Measurements from ENCODE around the gene PWWP2B. TPM values are rescaled to one million over a fixed set of nuclear protein-coding genes. Genes with fewer than 3 reads are reported as not detected.

The PWWP2B gene
- total RNA-seq, 1 donor from 2014 or later = 24.2 TPM

DNA sequence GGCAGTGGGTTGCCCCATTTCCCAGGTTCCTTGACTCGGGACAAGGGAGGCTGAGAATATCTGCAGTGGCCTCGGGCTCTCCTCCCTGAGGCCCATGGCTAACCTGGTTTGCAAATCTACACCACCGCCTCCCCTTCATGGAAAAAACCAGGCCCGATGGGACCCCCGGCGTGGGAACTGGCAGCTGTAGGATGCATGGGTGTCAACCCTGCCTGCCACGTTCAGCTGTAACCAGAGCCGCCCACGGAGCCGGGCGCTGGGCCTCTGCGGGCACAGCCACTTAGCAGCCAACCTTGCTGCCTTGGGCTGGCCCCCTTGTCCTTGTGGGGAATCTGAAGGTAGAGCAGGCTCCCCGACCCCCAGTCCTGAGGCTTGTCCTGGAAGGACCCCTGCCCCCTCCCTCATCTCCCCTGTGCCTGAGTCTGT lies 1.6 kb downstream of the PWWP2B start:
- DNase-seq (ENCODE audit: low spot score in 2 of 2, unreplicated experiment in 2 of 2) = no peak
- no peaks in the 10 kb centered on the region for H3K27me3 Mint-ChIP-seq (ENCODE audit: low read depth)
- no peak overlapping the region for H3K27ac Mint-ChIP-seq
- H3K36me3 Mint-ChIP-seq = no peaks in the 10 kb centered on the region
- TF ChIP-seq, protein P1, sequence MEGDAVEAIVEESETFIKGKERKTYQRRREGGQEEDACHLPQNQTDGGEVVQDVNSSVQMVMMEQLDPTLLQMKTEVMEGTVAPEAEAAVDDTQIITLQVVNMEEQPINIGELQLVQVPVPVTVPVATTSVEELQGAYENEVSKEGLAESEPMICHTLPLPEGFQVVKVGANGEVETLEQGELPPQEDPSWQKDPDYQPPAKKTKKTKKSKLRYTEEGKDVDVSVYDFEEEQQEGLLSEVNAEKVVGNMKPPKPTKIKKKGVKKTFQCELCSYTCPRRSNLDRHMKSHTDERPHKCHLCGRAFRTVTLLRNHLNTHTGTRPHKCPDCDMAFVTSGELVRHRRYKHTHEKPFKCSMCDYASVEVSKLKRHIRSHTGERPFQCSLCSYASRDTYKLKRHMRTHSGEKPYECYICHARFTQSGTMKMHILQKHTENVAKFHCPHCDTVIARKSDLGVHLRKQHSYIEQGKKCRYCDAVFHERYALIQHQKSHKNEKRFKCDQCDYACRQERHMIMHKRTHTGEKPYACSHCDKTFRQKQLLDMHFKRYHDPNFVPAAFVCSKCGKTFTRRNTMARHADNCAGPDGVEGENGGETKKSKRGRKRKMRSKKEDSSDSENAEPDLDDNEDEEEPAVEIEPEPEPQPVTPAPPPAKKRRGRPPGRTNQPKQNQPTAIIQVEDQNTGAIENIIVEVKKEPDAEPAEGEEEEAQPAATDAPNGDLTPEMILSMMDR (IDR thresholded peaks at IDR 0.05; ENCODE audit: unreplicated experiment) = no peak
- H3K4me1 Mint-ChIP-seq = peaks cover 33% of the 10 kb centered on the region
- peak overlapping the region; percentile 88 for H3K4me3 Mint-ChIP-seq
- H3K9me3 Mint-ChIP-seq = no peaks in the 10 kb centered on the region

DNA sequence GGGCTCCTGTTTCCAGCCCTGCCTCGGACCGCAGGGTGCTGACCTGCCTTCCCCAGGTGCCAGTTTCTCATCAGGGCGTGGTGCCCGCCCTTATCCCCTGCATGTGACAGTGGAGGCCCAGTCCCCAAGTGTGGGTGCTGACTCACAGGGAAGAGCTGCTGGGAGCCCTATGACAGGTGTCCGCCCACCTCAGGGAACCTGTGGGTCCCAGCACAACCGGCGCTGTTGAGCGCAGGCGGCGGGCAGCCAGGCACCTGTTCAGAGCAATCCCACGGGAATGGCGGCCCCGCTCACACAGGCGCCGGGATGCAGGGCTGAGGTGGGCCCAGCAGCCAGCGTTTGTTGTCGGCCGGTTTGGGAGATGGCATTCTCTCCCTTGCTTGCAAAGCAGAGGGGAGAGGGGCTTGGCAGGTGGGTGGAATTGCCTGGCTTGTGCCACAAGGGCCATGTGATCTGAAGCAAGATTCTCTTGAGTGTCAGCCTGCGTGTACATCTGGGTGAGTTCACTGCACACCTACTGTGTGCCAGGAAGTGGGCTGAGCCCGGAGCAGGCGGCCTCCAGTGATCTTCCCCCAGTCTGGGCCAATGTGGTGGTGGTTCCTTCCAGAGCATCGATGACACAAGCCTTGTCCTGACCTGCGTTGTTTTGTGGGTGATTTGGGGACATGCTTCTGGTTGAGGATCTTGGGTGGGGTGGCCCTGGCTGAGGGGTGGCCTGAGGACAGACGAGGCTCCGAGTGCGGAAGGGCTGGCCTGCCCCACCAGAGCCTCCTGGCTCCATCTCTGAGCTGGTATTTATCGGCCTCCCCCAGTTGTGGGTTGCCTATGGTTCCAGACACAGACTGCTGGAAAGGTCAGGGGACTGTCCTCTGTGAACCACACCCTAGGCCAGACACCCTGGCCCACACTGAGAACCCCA lies 2.4 kb downstream of the PWWP2B start:
- H3K27me3 Mint-ChIP-seq (ENCODE audit: low read depth) = no peaks in the 10 kb centered on the region
- DNase-seq (ENCODE audit: low spot score in 2 of 2, unreplicated experiment in 2 of 2) = no peak
- peaks cover 36% of the 10 kb centered on the region for H3K4me1 Mint-ChIP-seq
- TF ChIP-seq, protein P1 (IDR thresholded peaks at IDR 0.05; ENCODE audit: unreplicated experiment) = no peak
- no peaks in the 10 kb centered on the region for H3K9me3 Mint-ChIP-seq
- peak overlapping the region; percentile 47 for H3K27ac Mint-ChIP-seq
- H3K36me3 Mint-ChIP-seq = no peaks in the 10 kb centered on the region
- H3K4me3 Mint-ChIP-seq = peak overlapping the region; percentile 39

DNA sequence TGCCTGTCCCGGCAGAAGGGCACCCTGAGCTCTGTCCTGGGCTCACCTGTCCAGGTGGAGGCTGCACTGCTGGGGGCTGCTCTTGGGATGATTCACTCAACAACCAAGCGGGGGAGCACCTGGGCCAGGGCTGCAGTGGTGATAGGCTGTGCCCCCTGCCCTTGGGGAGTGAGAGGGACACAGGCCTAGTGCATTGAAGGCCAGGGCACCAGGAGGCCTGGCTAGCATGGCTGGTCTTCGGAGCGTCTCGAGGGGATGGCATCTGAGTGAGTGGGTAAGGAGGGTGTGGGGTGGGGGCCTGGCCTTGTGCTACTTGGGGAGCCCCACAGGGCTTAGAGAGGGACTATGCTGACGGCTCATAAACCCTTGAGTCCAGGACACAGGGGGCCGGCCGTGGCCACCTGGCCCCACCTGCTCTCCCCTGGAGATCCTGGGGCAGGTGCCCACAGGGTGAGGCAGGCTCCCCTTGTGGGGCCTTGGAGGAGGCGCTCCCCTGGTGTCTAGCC lies 3.1 kb downstream of the PWWP2B start:
- H3K4me1 Mint-ChIP-seq = peaks cover 34% of the 10 kb centered on the region
- H3K27ac Mint-ChIP-seq = peak overlapping the region; percentile 79
- H3K27me3 Mint-ChIP-seq (ENCODE audit: low read depth) = no peaks in the 10 kb centered on the region
- no peak overlapping the region for H3K4me3 Mint-ChIP-seq
- H3K9me3 Mint-ChIP-seq = no peaks in the 10 kb centered on the region
- TF ChIP-seq, protein P1 (IDR thresholded peaks at IDR 0.05; ENCODE audit: unreplicated experiment) = no peak
- no peak for DNase-seq (ENCODE audit: low spot score in 2 of 2, unreplicated experiment in 2 of 2)
- no peaks in the 10 kb centered on the region for H3K36me3 Mint-ChIP-seq

DNA sequence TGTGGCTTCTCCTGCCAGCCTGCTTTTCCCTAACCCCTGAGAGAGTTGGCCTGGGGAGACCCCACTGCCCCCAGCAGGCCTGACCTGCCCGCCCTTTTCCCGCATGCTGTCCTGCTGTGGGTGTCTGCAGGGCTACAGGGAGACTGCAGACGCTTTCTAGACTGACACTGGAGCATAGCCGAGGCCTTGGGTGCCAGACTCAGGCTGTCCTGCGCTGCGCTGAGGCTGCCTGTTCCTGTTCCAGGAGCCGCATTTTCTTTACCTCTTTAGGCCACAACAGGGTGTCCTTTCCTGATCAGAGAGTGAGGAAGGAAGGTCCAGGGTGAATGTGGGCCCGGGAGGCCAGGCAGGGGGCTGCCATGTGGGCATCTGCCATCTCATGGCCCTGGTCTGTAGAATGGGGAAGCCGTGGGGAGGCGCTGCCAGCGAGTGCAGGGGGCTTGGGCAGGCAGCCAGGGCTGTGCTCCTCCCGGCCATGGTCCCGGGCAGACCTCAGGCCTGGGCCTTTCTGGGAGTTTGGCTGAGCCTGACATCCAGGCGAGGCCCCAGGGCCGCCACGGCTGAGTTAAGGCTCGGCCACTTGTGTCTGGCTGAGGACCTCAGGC lies 3.6 kb downstream of the PWWP2B start:
- Mint-ChIP-seq H3K27ac (peak overlapping the region; percentile 69), H3K4me3 (no peak overlapping the region), H3K4me1 (peaks cover 34% of the 10 kb centered on the region), H3K27me3 (ENCODE audit: low read depth) (no peaks in the 10 kb centered on the region), H3K36me3 (peaks cover 2% of the 10 kb centered on the region), H3K9me3 (no peaks in the 10 kb centered on the region)
- TF ChIP-seq, protein P1 (IDR thresholded peaks at IDR 0.05; ENCODE audit: unreplicated experiment) = no peak
- no peak for DNase-seq (ENCODE audit: low spot score in 2 of 2, unreplicated experiment in 2 of 2)

DNA sequence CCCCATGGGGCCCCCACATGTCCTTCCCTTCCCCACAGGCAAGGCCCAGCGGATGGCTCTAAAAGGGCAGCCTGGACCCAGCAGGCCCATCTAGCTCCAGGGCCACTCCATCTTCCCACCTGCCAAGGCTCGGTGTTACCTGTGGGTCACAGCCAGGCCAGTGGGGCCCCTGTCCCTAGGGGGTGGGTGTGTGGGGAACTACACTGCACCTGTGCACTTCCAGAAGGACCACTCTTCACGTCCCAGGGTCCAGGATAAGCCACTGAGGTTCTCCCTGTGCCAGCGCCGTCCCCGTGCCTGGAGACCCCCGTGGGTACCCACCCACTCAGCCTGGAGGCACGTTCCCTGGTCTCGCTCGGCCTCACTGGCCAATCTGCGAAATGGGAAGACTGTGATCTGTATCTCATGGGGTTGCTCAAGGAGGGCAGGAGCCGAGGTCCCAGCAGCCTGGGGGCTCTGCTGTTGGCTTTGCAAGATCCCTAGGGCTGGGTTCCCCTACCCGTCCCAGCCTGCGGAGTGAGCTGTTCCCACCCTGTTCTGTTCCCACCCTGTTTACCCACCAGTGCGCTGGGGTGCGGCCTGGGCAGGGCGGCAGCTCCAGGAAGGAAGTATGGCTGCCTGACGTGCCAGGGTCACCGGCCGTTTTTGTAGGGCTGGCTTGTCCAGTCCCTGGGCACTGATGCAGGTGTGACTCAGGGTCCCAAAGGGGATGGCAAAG lies 4.6 kb downstream of the PWWP2B start:
- no peak overlapping the region for H3K27ac Mint-ChIP-seq
- H3K36me3 Mint-ChIP-seq = peaks cover 6% of the 10 kb centered on the region
- peaks cover 41% of the 10 kb centered on the region for H3K4me1 Mint-ChIP-seq
- no peaks in the 10 kb centered on the region for H3K27me3 Mint-ChIP-seq (ENCODE audit: low read depth)
- H3K9me3 Mint-ChIP-seq = no peaks in the 10 kb centered on the region
- H3K4me3 Mint-ChIP-seq = no peak overlapping the region
- TF ChIP-seq, protein P1 (IDR thresholded peaks at IDR 0.05; ENCODE audit: unreplicated experiment) = no peak
- DNase-seq (ENCODE audit: low spot score in 2 of 2, unreplicated experiment in 2 of 2) = no peak
